ENCODE results near the gene UBTD1.

DNA sequence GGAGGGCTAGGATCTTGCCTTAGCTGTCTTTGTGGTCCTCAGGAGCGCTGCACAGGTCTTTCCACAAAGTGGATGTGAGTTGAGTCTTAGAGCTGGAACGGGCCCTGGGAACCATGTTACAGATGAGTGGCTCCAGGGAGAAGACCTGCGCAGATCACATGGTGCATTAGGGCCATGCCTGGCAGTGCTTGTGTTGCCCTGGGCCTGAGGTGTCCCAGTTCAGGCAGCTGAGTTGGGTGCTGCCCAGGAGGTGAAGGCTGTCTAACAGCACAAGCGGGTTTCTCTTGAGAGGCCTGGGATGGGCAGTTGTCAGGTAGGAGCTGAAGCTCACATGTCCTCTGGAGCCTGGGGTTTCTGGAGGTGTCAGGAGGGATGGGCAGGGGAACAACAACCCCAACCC is 40.1 kb downstream of the UBTD1 start:
- TF ChIP-seq YY1 (IDR thresholded peaks at IDR 0.05; ENCODE audit: insufficient read depth, insufficient read length) (no peak), ZNF274 (IDR thresholded peaks at IDR 0.05; ENCODE audit: low read depth, low read length) (no peak), SUZ12 (IDR thresholded peaks at IDR 0.05; ENCODE audit: extremely low read depth, insufficient read depth, insufficient read length) (no peak)
